HG03342 (cell line): Measurements from ENCODE around the gene SUSD2.
"Not testable (repeated sequence)": the region's sequence is repeated elsewhere in the genome, so short reads cannot be mapped to it uniquely, and the experiment has no call there.

Experiments used
- ATAC-seq: cut with Tn5 transposase; IDR thresholded peaks from one replicate; pipeline ENCODE4 v1.9.1; 2021; ENCODE audit warnings: mild to moderate bottlenecking, moderate library complexity; ENCODE audit not compliant: unreplicated experiment

Gene SUSD2

DNA sequence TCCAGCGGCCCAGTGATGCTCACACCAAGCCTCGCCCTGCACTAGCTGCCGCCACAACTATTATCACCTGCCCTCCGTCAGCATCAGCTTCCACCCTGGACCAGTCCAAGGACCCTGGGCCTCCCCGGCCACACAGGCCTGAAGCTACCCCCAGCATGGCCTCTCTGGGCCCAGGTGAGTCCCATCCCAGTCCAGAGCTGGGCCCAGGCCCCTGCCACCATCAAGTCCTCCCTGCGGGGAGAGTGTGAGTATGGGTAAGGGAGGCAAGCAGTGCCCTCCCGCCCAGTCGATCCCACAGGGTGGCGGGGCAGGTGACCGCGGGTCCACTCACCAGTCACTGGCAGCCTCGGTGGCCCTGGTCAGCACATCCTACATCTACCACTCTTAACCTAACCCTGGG lies 9.5 kb upstream of the SUSD2 start:
- ATAC-seq = no peak

DNA sequence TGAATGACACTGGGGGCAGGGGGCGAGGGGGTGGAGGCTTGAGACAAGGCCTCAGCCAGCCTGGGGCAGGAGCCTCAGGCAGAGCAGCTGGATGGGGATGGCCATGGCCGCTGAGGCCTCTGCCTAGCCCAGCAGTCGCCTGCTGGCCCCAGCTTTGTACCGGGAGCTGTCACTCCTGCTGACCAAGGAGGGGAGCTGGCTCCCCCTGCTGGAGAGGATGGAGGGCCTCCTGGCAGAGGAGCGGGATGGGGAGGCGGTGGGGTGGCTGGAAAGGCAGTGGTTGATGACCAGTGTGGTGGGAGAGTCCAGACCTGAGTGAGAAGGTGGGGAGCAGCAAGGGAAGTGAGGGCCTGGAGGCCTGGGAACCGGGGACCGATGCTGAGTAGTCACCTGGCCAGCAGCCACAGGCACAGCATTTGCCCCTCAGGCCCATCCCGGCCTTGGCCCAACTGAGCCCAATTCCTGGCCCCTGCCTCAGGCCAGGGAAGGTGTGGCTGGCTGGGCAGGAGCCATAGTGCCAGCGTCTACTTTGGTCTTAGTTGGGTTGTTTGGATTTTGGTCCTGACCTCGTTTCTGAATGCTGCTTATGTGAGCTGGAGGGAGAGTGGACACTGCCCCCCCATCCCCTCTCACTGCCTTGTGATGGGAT lies 6.0 kb upstream of the SUSD2 start:
- ATAC-seq = no peak

DNA sequence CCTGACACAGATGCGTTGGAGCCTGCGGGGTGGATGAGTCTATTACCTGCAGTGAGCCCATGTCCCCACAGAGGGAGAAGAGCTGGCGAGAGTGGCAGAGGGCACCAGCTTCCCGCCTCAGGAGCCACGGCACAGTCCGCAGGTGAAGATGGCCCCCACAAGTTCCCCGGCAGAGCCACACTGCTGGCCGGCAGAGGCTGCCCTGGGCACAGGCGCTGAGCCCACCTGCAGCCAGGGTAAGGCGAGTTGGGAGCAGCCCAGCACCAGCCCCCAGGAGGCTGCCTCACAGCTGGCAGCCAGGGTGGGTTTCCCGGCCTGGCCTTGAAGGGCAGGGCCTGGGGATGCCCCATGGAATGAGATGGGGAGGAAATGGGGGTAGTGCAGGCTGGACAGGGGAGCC lies 5.2 kb upstream of the SUSD2 start:
- no peak for ATAC-seq

DNA sequence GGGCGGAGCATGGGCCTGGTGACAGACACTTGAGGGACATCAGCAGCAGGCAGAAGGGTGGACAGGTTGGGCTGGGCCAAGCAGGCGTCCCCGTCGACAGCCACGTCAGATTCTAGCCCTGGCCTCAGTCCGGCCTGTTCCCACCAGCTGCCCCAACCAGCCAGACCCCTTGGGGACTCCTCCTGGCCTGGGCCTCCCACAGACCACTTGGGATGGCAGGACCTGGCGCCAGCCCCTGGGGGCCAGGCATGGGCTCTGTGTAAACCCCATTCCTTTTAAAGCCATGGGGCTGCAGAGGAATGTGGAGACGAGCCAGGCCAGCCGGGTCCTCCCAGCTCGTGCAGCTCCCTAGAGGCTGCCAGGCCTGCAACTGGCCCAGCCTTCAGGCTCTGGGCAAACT lies 4.7 kb upstream of the SUSD2 start:
- no peak for ATAC-seq

DNA sequence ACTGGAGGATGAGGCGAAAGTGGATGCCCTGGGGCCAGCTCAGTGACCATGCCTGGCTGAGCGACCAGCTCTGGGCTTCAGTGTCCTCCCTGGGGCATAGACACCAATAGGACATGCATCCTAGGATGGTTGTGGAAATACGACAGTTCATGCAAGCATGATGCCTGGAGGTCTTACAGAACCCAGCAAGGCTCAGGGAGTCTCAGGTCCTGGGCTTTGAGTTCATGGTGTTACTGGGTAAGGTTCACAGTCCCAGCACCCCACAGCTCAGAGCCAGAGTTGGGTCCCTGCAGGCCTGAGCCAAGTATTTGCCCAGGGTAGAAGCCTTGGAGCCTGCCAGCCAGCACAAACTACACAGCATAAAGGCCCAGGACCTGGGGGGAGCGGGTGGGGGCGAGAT lies 4.2 kb upstream of the SUSD2 start:
- no peak for ATAC-seq

GRCh38 chr22:24177456-24177855 lies 3.8 kb upstream of the SUSD2 start:
- ATAC-seq = no peak

GRCh38 chr22:24178021-24178431 lies 3.3 kb upstream of the SUSD2 start:
- no peak for ATAC-seq

DNA sequence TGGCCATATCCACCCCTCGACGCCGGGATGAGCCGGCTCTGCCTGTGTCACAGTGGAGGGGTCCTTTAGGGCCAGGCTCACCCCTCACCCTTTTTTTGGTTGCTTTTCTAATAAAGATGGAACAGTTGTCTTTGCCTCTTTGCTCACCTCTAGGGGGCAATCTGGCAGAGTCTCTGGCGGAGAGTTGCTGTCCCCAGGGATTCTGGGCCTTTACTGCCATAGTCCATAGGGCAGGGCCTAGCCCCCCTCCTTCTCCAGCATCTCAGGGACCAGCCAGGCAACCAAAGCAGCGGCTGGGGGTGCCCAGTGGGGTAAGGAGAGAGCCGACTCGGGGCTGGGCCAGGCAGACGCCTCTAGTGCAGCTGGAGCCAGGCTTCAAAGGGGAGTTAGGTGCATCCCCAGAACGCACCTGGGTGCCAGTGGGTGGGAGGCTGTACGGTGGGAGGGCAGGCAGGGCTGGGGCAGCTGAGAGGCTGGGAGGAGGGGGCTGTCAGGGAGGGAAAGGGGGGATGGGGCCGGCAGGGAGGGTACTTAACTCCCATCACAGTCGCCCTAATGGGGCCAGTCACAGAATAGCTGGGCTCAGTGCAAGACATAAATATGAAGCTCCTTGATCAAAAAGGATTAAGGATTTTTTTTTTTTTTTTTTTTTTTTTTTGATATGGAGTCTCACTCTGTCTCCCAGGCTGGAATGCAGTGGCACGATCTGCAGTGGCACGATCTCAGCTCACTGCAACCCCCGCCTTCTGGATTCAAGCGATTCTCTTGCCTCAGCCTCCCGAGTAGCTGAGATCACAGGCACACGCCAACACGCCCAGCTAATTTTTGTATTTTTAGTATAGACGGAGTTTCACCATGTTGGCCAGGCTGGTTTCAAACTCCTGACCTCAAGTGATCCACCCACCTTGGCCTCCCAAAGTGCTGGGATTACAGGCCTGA lies 2.5 kb upstream of the SUSD2 start:
- no peak for ATAC-seq

- ATAC-seq = no peak
Observed at GRCh38 chr22:24179478-24180210, 1.6 kb upstream of the SUSD2 start.

- no peak for ATAC-seq
Observed at GRCh38 chr22:24180316-24181087, 785 bp upstream of the SUSD2 start.

DNA sequence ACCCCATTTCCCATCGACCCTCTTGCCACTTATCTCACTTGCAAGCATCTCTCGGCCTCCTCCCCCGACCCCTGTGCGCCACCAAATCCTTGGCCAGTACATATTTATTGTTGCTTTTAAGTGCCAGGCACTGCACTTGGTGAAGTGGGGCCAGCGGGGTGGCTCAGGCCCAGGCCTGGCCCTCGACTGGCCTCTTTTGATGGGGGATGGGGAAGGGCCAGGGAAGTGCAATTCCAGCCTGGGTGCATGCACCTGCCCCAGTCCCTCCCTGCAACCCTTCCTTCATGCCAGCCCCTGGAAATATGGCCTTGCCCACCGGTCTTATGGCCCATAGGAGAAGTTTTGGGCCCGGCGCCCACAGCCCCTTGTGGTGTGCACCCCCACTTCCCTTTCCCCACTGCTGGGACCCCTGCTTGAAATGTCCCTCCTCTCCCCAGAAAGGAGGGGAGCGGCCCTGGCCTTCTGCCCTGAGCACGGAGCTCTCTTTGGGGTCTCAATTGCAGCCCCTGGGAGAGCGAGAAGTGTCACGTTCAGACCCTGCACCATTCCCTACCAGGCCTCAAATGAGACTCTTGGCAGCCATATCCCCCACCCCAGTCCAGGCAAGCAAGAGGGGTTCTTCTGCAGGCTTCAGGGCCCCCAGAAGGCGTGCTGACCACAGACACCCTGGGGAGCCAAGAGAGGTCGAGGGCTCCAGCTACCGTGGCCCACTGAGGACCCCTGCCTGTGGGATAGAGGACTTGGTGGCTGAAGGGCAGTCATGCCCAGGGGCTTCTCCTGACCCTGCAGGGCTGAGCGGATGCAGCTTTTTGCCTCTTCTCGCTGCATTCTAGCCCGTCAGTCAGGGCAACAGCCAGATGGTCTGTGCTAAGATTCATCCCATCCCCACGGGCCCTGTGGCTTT lies 961 bp downstream of the SUSD2 start:
- ATAC-seq = no peak

GRCh38 chr22:24182900-24183246 lies 1.6 kb downstream of the SUSD2 start:
- not testable (repeated sequence) for ATAC-seq

GRCh38 chr22:24183321-24184031 lies 2.2 kb downstream of the SUSD2 start:
- no peak for ATAC-seq

DNA sequence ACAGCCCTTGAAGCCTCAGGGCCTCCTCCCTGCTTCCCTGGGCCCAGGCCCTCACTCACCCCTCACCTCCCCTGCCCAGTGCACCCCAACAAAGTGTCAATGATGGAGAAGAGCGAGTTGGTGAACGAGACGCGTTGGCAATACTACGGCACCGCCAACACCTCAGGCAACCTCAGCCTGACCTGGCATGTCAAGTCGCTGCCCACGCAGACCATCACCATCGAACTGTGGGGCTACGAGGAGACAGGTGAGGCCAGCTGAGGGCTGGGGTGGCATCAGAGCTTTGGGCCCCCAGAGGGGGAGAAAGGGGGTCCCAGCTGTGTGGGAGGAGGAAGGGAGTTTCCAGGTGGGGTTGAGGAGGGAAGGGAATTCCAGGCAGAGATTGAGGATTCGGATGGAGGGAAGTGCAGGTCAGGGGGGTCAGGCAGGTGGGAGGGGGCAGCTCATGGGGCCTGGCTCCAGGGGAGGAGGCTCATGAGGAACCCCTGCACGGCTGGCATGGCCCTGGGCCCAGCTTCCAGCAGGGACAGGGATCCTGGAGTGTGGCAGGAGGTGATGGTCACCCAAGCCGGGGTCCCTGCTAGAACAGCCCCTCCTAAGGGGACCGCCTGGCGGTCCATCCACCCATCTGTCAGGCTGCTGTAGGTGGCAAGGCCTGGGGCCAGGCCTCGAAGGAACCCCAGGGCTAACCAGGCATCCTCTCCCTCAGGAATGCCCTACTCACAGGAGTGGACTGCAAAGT lies 2.9 kb downstream of the SUSD2 start:
- no peak for ATAC-seq

DNA sequence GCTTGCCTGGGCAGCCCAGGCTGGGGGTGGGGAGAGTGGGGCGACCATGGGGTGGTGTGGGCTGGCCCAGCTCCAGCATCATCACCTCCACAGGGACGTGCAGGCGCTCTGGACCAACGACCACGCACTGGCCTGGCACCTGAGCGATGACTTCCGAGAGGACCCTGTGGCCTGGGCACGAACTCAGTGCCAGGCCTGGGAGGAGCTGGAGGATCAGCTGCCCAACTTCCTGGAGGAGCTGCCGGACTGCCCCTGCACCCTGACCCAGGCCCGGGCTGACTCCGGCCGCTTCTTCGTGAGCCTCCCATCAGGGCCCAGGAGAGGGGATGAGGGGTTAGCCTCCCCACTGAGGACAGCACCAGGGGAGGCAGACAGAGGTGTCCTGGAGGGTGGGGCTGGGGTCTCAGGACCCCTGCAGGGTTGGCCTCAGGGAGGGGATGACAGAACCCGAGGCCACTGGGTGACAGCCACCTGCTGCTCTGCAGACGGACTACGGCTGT lies 3.8 kb downstream of the SUSD2 start:
- ATAC-seq = no peak

DNA sequence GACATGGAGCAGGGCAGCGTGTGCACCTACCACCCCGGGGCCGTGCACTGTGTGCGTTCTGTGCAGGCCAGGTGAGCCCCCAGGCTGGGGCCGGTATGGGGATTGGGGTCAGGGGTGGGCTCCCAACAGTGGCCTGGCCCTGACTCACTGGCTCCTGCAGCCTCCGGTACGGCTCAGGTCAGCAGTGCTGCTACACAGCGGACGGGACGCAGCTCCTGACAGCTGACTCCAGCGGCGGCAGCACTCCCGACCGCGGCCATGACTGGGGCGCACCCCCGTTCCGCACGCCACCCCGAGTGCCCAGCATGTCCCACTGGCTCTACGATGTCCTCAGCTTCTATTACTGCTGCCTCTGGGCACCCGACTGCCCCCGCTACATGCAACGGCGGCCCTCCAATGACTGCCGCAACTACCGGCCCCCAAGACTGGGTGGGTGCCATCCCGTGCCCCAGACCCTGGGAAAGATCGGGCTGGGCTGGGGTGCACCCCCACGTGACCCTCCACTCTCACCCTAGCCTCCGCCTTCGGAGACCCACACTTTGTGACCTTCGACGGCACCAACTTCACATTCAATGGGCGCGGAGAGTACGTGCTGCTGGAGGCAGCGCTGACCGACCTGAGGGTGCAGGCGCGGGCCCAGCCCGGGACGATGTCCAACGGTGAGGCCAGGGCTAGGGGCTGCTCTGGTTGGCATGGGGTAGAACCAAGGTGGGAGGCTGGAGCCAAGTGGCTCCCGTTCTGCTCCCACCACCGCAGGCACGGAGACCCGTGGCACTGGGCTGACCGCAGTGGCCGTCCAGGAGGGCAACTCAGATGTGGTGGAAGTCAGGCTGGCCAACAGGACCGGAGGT lies 4.4 kb downstream of the SUSD2 start:
- no peak for ATAC-seq

DNA sequence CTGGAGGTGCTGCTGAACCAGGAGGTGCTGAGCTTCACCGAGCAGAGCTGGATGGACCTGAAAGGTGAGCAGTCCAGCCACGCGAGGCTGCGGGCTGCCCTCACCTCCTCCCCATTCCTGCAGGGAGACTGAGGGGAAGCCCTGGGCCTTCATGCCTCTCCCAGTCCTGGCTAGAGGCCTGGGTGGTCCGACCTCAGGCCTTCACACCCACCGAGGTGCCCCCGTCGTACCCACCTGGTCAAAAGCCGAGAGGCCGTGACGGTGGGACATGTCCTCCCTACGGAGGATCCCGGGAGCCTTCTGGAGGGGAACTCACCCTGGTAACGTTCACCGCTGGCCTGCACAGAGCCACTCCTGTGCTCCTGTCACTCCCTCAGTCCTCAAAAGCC lies 5.1 kb downstream of the SUSD2 start:
- no peak for ATAC-seq
